Mucosa of gallbladder (tissue), 1 donor: Measurements from ENCODE around the gene SMIM33. TPM values are rescaled to one million over a fixed set of nuclear protein-coding genes. Genes with fewer than 3 reads are reported as not detected.

ENCODE experiments used
- total RNA-seq: library from RNA; stranded (reverse); gene quantifications from one replicate; pipeline ENCODE4 v1.2.1, GENCODE V29; 2021
- donor health status: DM: no; HTN: no; CAD: no.

SMIM33 gene
- total RNA-seq, 1 donor from 2014 or later = 0.17 TPM

Other genes with a start within 250 kb of the SMIM33 start
- 161 TPM for gene MATR3, start 177.3 kb upstream of the SMIM33 start, total RNA-seq
- 73.3 TPM for gene PAIP2, start 129.2 kb upstream of the SMIM33 start, total RNA-seq
- 17.0 TPM for gene SLC23A1, start 87.7 kb upstream of the SMIM33 start, total RNA-seq
- gene MZB1, start 81.1 kb upstream of the SMIM33 start, total RNA-seq = 1.1 TPM
- gene PROB1, start 75.9 kb upstream of the SMIM33 start, total RNA-seq = 3.0 TPM
- 7.3 TPM for gene SPATA24, start 66.9 kb upstream of the SMIM33 start, total RNA-seq
- 14.6 TPM for gene DNAJC18, start 31.5 kb upstream of the SMIM33 start, total RNA-seq
- gene ECSCR, start 8.3 kb upstream of the SMIM33 start, total RNA-seq = 9.4 TPM
- gene STING1, start 11.8 kb downstream of the SMIM33 start, total RNA-seq = 35.3 TPM
- 101 TPM for gene UBE2D2, start 90.3 kb downstream of the SMIM33 start, total RNA-seq
- 71.7 TPM for gene CXXC5, start 177.3 kb downstream of the SMIM33 start, total RNA-seq